B cell (primary cell): ENCODE data around the gene KIAA0753.

Experiments
- CTCF ChIP-seq: fragments of 200-600 bp; IDR thresholded peaks from one replicate; pipeline ENCODE4 v1.8.0; 2022; ENCODE audit warnings: antibody characterized with exemption, mild to moderate bottlenecking
- EZH2 ChIP-seq: IDR thresholded peaks from 2 replicates; pipeline ENCODE4 v1.6.1; 2012; ENCODE audit warnings: borderline replicate concordance, low read depth, mild to moderate bottlenecking, moderate library complexity, low read length; ENCODE audit not compliant: insufficient read depth, poor library complexity, severe bottlenecking

GRCh38 chr17:6643451-6644125 is 3.1 kb upstream of the KIAA0753 start:
- TF ChIP-seq CTCF = no peak
- TF ChIP-seq EZH2 = no peak
